A549 (cell line): ENCODE measurements around the gene TUBG2.

Experiments used
- CEBPB ChIP-seq, 2 experiments: fragments of >200 bp in 1 of 2; sonication (Bioruptor Twin) in 1 of 2; formaldehyde crosslinking in 1 of 2; IDR thresholded peaks; 2 replicates each; pipeline ENCODE4 v1.6.1; 2012 to 2016
- EP300 ChIP-seq, 2 experiments: fragments of >200 bp; sonication (Bioruptor Twin); formaldehyde crosslinking; IDR thresholded peaks; 2 replicates in 1 of 2; 3 replicates in 1 of 2; pipeline ENCODE4 v1.6.1; 2016 to 2017
- POLR2A ChIP-seq: IDR thresholded peaks from 2 replicates; pipeline ENCODE4 v1.6.1; 2012; ENCODE audit warnings: mild to moderate bottlenecking, low read length
- TF ChIP-seq, protein P1 (sequence below): fragments of >200 bp; sonication (Bioruptor Twin); formaldehyde crosslinking; IDR thresholded peaks from 3 replicates; pipeline ENCODE4 v1.5.1; 2016

DNA sequence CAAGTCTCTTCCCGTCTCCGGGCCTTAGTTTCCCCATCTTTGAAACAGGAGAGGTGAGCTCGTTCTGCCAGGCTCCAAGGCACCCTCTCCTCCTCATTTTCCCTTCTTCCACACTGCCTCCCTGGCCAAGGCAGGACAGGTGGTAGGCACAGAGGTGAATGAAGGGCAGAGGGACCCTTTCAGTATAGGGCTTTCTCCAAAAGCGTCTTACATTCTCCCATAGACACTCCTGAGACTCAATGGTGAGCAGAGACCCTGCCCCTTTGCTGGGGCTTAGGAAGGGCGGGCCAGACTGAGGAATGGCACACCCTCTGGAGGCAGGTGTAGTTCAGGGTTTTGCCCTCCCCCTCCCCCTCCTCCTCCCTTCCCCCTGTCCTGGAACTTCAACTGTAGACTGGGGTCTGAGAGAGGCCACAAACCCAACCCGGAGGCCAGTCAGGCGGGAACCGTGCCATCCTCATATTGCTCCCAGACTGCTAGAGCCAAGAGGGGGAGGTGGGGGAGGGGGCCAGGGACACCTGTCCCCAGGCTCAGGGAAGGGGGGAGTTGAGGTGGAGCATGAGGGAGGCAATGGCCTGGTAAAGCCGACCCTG, 15.8 kb downstream of the TUBG2 start:
- TF ChIP-seq, protein P1, sequence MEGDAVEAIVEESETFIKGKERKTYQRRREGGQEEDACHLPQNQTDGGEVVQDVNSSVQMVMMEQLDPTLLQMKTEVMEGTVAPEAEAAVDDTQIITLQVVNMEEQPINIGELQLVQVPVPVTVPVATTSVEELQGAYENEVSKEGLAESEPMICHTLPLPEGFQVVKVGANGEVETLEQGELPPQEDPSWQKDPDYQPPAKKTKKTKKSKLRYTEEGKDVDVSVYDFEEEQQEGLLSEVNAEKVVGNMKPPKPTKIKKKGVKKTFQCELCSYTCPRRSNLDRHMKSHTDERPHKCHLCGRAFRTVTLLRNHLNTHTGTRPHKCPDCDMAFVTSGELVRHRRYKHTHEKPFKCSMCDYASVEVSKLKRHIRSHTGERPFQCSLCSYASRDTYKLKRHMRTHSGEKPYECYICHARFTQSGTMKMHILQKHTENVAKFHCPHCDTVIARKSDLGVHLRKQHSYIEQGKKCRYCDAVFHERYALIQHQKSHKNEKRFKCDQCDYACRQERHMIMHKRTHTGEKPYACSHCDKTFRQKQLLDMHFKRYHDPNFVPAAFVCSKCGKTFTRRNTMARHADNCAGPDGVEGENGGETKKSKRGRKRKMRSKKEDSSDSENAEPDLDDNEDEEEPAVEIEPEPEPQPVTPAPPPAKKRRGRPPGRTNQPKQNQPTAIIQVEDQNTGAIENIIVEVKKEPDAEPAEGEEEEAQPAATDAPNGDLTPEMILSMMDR = no peak
- TF ChIP-seq CEBPB (IDR thresholded peaks at IDR 0.05) = no peak
- no peak for TF ChIP-seq EP300 (IDR thresholded peaks at IDR 0.05)
- no peak for TF ChIP-seq POLR2A
